IPS-20b (cell line): ENCODE results near the gene BMF.
"Not testable (repeated sequence)": the region's sequence is repeated elsewhere in the genome, so short reads cannot be mapped to it uniquely, and the experiment has no call there.

ENCODE experiments used
- H3K27ac ChIP-seq: one replicate; pipeline ENCODE4 v1.5.1; 2013; ENCODE audit warnings: low read length
- H3K27me3 ChIP-seq: 2 replicates; pipeline ENCODE4 v1.6.1; 2013; ENCODE audit warnings: mild to moderate bottlenecking, low read length, inconsistent platforms; ENCODE audit not compliant: insufficient read depth
- H3K36me3 ChIP-seq: 2 replicates; pipeline ENCODE4 v1.6.1; 2013; ENCODE audit warnings: low read depth, mild to moderate bottlenecking, inconsistent platforms, low read length, moderate library complexity; ENCODE audit not compliant: insufficient read depth
- H3K4me1 ChIP-seq: 2 replicates; pipeline ENCODE4 v1.6.1; 2013; ENCODE audit warnings: mild to moderate bottlenecking, control low read depth, inconsistent platforms, low read length, moderate library complexity; ENCODE audit not compliant: insufficient read depth
- H3K4me3 ChIP-seq: 2 replicates; pipeline ENCODE4 v1.5.1; 2013; ENCODE audit warnings: mild to moderate bottlenecking, low read length, inconsistent platforms
- H3K9ac ChIP-seq: 2 replicates; pipeline ENCODE4 v1.6.1; 2013; ENCODE audit warnings: low read depth, mild to moderate bottlenecking, inconsistent platforms, low read length, moderate library complexity
- H3K9me3 ChIP-seq: 2 replicates; pipeline ENCODE4 v1.6.1; 2013; ENCODE audit warnings: mild to moderate bottlenecking, low read depth, low read length, inconsistent platforms; ENCODE audit not compliant: insufficient read depth

Gene BMF

GRCh38 chr15:40080104-40080503, 28.6 kb downstream of the BMF start:
- H3K4me1 ChIP-seq, result peaks cover 18% of the 10 kb centered on the region
- no peaks in the 10 kb centered on the region for H3K9me3 ChIP-seq
- H3K9ac ChIP-seq, result no peak overlapping the region
- H3K27ac ChIP-seq, result no peak overlapping the region
- H3K4me3 ChIP-seq, result no peak overlapping the region
- H3K27me3 ChIP-seq, result peaks cover 36% of the 10 kb centered on the region
- no peaks in the 10 kb centered on the region for H3K36me3 ChIP-seq

GRCh38 chr15:40079456-40079855, 29.2 kb downstream of the BMF start:
- Histone ChIP-seq H3K27ac (no peak overlapping the region), H3K9ac (no peak overlapping the region), H3K9me3 (no peaks in the 10 kb centered on the region), H3K4me1 (peaks cover 18% of the 10 kb centered on the region), H3K27me3 (peaks cover 36% of the 10 kb centered on the region), H3K4me3 (no peak overlapping the region), H3K36me3 (no peaks in the 10 kb centered on the region)

- Histone ChIP-seq H3K4me1 (peaks cover 2% of the 10 kb centered on the region; the same call in 1 of the 2 replicates), H3K36me3 (no peaks in the 10 kb centered on the region), H3K9me3 (no peaks in the 10 kb centered on the region), H3K4me3 (no peak overlapping the region), H3K27ac (no peak overlapping the region), H3K27me3 (peaks cover 5% of the 10 kb centered on the region), H3K9ac (no peak overlapping the region)
Observed at GRCh38 chr15:40075298-40076044, 33.2 kb downstream of the BMF start.

- H3K27me3 ChIP-seq, H3K4me3 ChIP-seq, H3K9ac ChIP-seq, H3K36me3 ChIP-seq, H3K4me1 ChIP-seq, H3K27ac ChIP-seq, H3K9me3 ChIP-seq: not testable (repeated sequence)
Observed at GRCh38 chr15:40074656-40075055, 34.0 kb downstream of the BMF start.

GRCh38 chr15:40073716-40074490, 34.8 kb downstream of the BMF start:
- not testable (repeated sequence) for H3K4me1 ChIP-seq, H3K9ac ChIP-seq, H3K27me3 ChIP-seq, H3K36me3 ChIP-seq, H3K9me3 ChIP-seq, H3K27ac ChIP-seq, H3K4me3 ChIP-seq

- peaks cover 17% of the 10 kb centered on the region; the same call in 1 of the 2 replicates for H3K4me1 ChIP-seq
- H3K4me3 ChIP-seq, result no peak overlapping the region
- H3K36me3 ChIP-seq, result no peaks in the 10 kb centered on the region
- H3K9ac ChIP-seq, result no peak overlapping the region
- no peaks in the 10 kb centered on the region for H3K27me3 ChIP-seq
- H3K9me3 ChIP-seq, result no peaks in the 10 kb centered on the region
- no peak overlapping the region for H3K27ac ChIP-seq
Observed at GRCh38 chr15:40072216-40072990, 36.3 kb downstream of the BMF start.

GRCh38 chr15:40070608-40071218, 38.0 kb downstream of the BMF start:
- Histone ChIP-seq H3K27me3 (no peaks in the 10 kb centered on the region), H3K27ac (no peak overlapping the region), H3K9ac (no peak overlapping the region), H3K36me3 (no peaks in the 10 kb centered on the region), H3K4me1 (peaks cover 17% of the 10 kb centered on the region; the same call in 1 of the 2 replicates), H3K4me3 (no peak overlapping the region), H3K9me3 (no peaks in the 10 kb centered on the region)

- Histone ChIP-seq H3K36me3 (no peaks in the 10 kb centered on the region), H3K9ac (no peak overlapping the region), H3K27ac (no peak overlapping the region), H3K9me3 (no peaks in the 10 kb centered on the region), H3K4me1 (peaks cover 15% of the 10 kb centered on the region), H3K27me3 (no peaks in the 10 kb centered on the region), H3K4me3 (no peak overlapping the region)
Observed at GRCh38 chr15:40070166-40070557, 38.5 kb downstream of the BMF start.

- H3K9me3 ChIP-seq, result no peaks in the 10 kb centered on the region
- H3K4me3 ChIP-seq, result no peak overlapping the region
- no peaks in the 10 kb centered on the region for H3K36me3 ChIP-seq
- no peak overlapping the region for H3K9ac ChIP-seq
- peaks cover 18% of the 10 kb centered on the region for H3K4me1 ChIP-seq
- H3K27me3 ChIP-seq, result no peaks in the 10 kb centered on the region
- no peak overlapping the region for H3K27ac ChIP-seq
Observed at GRCh38 chr15:40069178-40070165, 39.2 kb downstream of the BMF start.

- no peaks in the 10 kb centered on the region for H3K9me3 ChIP-seq
- H3K4me1 ChIP-seq, result peaks cover 21% of the 10 kb centered on the region
- H3K4me3 ChIP-seq, result no peak overlapping the region
Observed at GRCh38 chr15:40067921-40068624, 40.6 kb downstream of the BMF start.

More at GRCh38 chr15:40067921-40068624, 40.6 kb downstream of the BMF start:
- Histone ChIP-seq H3K9ac (no peak overlapping the region), H3K27ac (no peak overlapping the region), H3K36me3 (no peaks in the 10 kb centered on the region), H3K27me3 (no peaks in the 10 kb centered on the region)
